AG09309 (cell line): ENCODE measurements around the gene NOS1AP.

ENCODE experiments used
- DNase-seq: peaks from one replicate; pipeline ENCODE4 v3.0.0-alpha.2; 2010; ENCODE audit warnings: low read depth
- H3K4me3 ChIP-seq: 2 replicates; pipeline ENCODE4 v1.5.1; 2011; ENCODE audit warnings: mild to moderate bottlenecking, low read depth, low read length, moderate library complexity; ENCODE audit not compliant: control insufficient read depth
- TF ChIP-seq, protein P1 (sequence below): IDR thresholded peaks from 2 replicates; pipeline ENCODE4 v1.5.1; 2011; ENCODE audit warnings: mild to moderate bottlenecking, low read depth, low read length, inconsistent platforms; ENCODE audit not compliant: insufficient read depth, control insufficient read depth; ENCODE audit errors: missing control alignments

The NOS1AP gene

GRCh38 chr1:162025541-162025940 lies 44.0 kb upstream of the NOS1AP start:
- DNase-seq, result no peak
- TF ChIP-seq, protein P1, sequence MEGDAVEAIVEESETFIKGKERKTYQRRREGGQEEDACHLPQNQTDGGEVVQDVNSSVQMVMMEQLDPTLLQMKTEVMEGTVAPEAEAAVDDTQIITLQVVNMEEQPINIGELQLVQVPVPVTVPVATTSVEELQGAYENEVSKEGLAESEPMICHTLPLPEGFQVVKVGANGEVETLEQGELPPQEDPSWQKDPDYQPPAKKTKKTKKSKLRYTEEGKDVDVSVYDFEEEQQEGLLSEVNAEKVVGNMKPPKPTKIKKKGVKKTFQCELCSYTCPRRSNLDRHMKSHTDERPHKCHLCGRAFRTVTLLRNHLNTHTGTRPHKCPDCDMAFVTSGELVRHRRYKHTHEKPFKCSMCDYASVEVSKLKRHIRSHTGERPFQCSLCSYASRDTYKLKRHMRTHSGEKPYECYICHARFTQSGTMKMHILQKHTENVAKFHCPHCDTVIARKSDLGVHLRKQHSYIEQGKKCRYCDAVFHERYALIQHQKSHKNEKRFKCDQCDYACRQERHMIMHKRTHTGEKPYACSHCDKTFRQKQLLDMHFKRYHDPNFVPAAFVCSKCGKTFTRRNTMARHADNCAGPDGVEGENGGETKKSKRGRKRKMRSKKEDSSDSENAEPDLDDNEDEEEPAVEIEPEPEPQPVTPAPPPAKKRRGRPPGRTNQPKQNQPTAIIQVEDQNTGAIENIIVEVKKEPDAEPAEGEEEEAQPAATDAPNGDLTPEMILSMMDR, result no peak
- no peak overlapping the region for H3K4me3 ChIP-seq

DNA sequence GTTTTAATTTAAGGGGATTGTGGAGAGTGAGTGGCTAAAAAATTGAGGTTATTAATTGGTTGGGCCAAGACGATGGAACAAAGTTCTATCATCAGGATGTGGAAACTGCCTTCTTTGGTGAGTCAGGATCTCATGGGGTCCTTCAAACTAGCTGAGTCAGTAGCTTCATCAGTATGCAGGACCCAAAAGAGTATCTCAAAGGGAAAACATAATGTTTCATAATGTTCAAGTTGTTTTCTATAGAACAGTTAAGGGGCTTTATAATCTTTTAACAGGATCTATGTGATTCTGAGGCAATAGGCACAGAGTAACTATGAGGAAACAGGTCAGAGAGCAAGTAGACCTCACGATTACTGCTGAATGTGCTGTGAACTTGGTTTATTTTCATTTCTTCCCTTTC lies 42.6 kb upstream of the NOS1AP start:
- no peak for DNase-seq
- no peak overlapping the region for H3K4me3 ChIP-seq
- TF ChIP-seq, protein P1, result no peak

- TF ChIP-seq, protein P1, result no peak
- H3K4me3 ChIP-seq, result no peak overlapping the region
- DNase-seq, result no peak
These were observed 40.8 kb upstream of the NOS1AP start for GRCh38 chr1:162028726-162029125.

DNA sequence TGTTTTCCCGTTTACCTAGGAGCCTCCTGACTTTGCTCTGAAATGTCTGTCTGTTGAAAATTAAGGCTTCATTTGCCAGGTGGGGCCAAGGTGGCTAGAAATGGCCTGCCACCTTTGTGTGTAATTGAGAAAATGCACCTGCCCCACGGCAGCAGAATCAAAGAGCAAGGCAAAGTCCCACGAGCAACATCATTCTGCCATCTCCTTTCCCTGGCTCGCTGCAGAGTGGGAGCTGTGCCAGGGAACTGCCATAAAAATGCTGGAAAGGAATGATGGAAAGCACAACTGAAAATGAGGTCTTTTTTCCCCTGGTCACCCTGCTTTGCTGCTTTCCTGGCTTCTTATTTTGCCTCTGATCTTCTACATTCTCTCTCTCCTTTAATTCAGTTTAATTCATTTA lies 40.3 kb upstream of the NOS1AP start:
- no peak for DNase-seq
- no peak overlapping the region for H3K4me3 ChIP-seq
- TF ChIP-seq, protein P1, result no peak

DNA sequence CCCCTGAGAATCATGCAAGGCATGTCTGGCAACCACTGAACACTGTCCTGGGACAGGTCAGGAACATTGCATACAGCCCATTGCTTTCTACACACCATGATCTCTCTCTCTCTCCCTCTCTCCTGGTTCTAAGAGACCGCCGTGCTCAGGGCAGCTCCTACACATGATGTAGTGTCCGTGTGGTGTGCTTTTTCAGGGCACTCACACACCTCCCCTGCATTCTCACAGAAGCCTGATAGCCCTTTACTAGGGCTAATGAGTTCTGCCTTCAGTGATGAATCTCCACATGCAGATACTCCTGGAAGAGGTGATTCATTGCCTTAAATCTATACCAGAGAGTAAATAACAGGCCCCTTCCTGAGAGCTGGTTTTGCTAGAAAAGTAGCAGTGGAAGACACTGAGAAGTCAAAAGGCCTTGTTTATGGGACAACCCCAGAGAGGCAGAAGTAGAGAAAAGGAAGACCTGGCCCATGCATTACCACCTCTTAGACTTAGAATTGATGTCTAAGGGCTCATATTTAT lies 38.7 kb upstream of the NOS1AP start:
- H3K4me3 ChIP-seq, result no peak overlapping the region
- DNase-seq, result no peak
- TF ChIP-seq, protein P1, result no peak

- no peak for DNase-seq
- H3K4me3 ChIP-seq, result no peak overlapping the region
- TF ChIP-seq, protein P1, result no peak
These were observed 36.1 kb upstream of the NOS1AP start for GRCh38 chr1:162033428-162033827.

DNA sequence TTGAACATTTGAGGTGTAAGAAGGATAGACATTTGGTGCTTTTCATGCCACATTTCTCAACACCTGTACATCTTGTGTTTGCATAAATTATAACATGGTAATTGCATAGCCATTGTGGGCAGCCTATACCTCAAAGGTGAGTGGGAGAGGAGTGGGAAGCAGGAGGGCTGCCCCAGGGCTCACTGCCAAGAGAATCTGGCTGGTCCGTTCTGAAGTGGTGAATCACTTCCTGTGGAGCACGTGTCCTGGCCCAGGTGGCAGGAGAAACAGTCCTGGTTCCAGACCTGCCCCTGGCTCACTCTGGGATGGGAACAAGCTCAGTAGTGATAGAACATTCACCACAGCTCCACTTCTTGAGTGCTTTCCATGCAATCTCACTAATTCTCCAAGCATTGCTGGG lies 34.2 kb upstream of the NOS1AP start:
- TF ChIP-seq, protein P1, result no peak
- DNase-seq, result no peak

More for the DNA sequence above, 34.2 kb upstream of the NOS1AP start:
- H3K4me3 ChIP-seq, result no peak overlapping the region
